Parathyroid adenoma (tissue), 2 donors: Measurements from ENCODE around the gene FGFBP2.

Source experiments
- H2AFZ ChIP-seq: fragments of 300-600 bp; sonication (generic); one replicate; pipeline ENCODE4 v1.7.0; 2017; ENCODE audit warnings: antibody characterized with exemption, mild to moderate bottlenecking
- H3K27ac ChIP-seq: fragments of 300-600 bp; sonication (generic); one replicate; pipeline ENCODE4 v1.7.0; 2017
- H3K27me3 ChIP-seq: fragments of 300-600 bp; sonication (generic); one replicate; pipeline ENCODE4 v1.7.0; 2017; ENCODE audit warnings: low read length; ENCODE audit not compliant: control insufficient read depth, insufficient read depth
- H3K36me3 ChIP-seq: fragments of 300-600 bp; sonication (generic); one replicate; pipeline ENCODE4 v1.7.0; 2017; ENCODE audit warnings: low read length; ENCODE audit not compliant: control insufficient read depth, insufficient read depth
- H3K4me1 ChIP-seq: fragments of 300-600 bp; sonication (generic); one replicate; pipeline ENCODE4 v1.7.0; 2017; ENCODE audit warnings: control low read depth
- H3K4me2 ChIP-seq: fragments of 300-600 bp; sonication (generic); one replicate; pipeline ENCODE4 v1.7.0; 2017; ENCODE audit warnings: low read length
- H3K4me3 ChIP-seq: fragments of 300-600 bp; sonication (generic); one replicate; pipeline ENCODE4 v1.7.0; 2017; ENCODE audit warnings: low read depth, low read length
- H3K79me2 ChIP-seq: fragments of 300-600 bp; sonication (generic); one replicate; pipeline ENCODE4 v1.7.0; 2017; ENCODE audit warnings: control low read depth
- H3K9ac ChIP-seq: fragments of 300-600 bp; sonication (generic); one replicate; pipeline ENCODE4 v1.7.0; 2017; ENCODE audit warnings: mild to moderate bottlenecking
- H3K9me3 ChIP-seq: fragments of 300-600 bp; sonication (generic); one replicate; pipeline ENCODE4 v1.7.0; 2017; ENCODE audit warnings: low read length; ENCODE audit not compliant: control insufficient read depth
- CTCF ChIP-seq: fragments of 300-600 bp; sonication (generic); IDR thresholded peaks from one replicate; pipeline ENCODE4 v1.7.0; 2017; ENCODE audit warnings: antibody characterized with exemption, mild to moderate bottlenecking
- donor health status: primary hyperparathyroidism.

The FGFBP2 gene

GRCh38 chr4:15938182-15938581 lies 24.8 kb downstream of the FGFBP2 start:
- H3K36me3 ChIP-seq, result no peaks in the 10 kb centered on the region
- no peaks in the 10 kb centered on the region for H3K9me3 ChIP-seq
- no peak for TF ChIP-seq CTCF
- H3K27me3 ChIP-seq, result no peaks in the 10 kb centered on the region
- no peak overlapping the region for H3K4me2 ChIP-seq
- H3K9ac ChIP-seq, result no peak overlapping the region
- no peak overlapping the region for H3K4me3 ChIP-seq
- H2AFZ ChIP-seq, result no peak overlapping the region
- H3K4me1 ChIP-seq, result no peaks in the 10 kb centered on the region
- H3K27ac ChIP-seq, result no peak overlapping the region
- H3K79me2 ChIP-seq, result no peaks in the 10 kb centered on the region

- Histone ChIP-seq H3K36me3 (no peaks in the 10 kb centered on the region), H3K4me2 (no peak overlapping the region), H3K27ac (no peak overlapping the region), H3K27me3 (no peaks in the 10 kb centered on the region), H2AFZ (no peak overlapping the region), H3K9me3 (no peaks in the 10 kb centered on the region), H3K4me1 (no peaks in the 10 kb centered on the region), H3K4me3 (no peak overlapping the region), H3K79me2 (no peaks in the 10 kb centered on the region), H3K9ac (no peak overlapping the region)
- no peak for TF ChIP-seq CTCF
Measured at GRCh38 chr4:15936495-15936894, 26.5 kb downstream of the FGFBP2 start.

GRCh38 chr4:15935504-15936402 lies 27.2 kb downstream of the FGFBP2 start:
- no peaks in the 10 kb centered on the region for H3K9me3 ChIP-seq
- no peak overlapping the region for H3K4me2 ChIP-seq
- no peak for TF ChIP-seq CTCF
- no peaks in the 10 kb centered on the region for H3K4me1 ChIP-seq
- H3K4me3 ChIP-seq, result no peak overlapping the region
- H2AFZ ChIP-seq, result no peak overlapping the region
- no peak overlapping the region for H3K27ac ChIP-seq
- no peaks in the 10 kb centered on the region for H3K79me2 ChIP-seq
- H3K9ac ChIP-seq, result no peak overlapping the region
- H3K27me3 ChIP-seq, result no peaks in the 10 kb centered on the region
- H3K36me3 ChIP-seq, result no peaks in the 10 kb centered on the region

GRCh38 chr4:15934259-15934658 lies 28.7 kb downstream of the FGFBP2 start:
- Histone ChIP-seq H3K36me3 (no peaks in the 10 kb centered on the region), H3K9me3 (no peaks in the 10 kb centered on the region), H3K4me3 (no peak overlapping the region), H3K4me1 (no peaks in the 10 kb centered on the region), H3K27me3 (no peaks in the 10 kb centered on the region), H3K27ac (no peak overlapping the region), H2AFZ (no peak overlapping the region), H3K79me2 (no peaks in the 10 kb centered on the region), H3K9ac (no peak overlapping the region), H3K4me2 (no peak overlapping the region)
- no peak for TF ChIP-seq CTCF
